HG03039 (cell line): ENCODE data around the gene ZNF236.

Source experiments
- ATAC-seq: cut with Tn5 transposase; IDR thresholded peaks from one replicate; pipeline ENCODE4 v1.9.1; 2021; ENCODE audit warnings: mild to moderate bottlenecking, moderate library complexity; ENCODE audit not compliant: unreplicated experiment

The ZNF236 gene

GRCh38 chr18:76905821-76906220 lies 83.5 kb downstream of the ZNF236 start:
- ATAC-seq = no peak

- ATAC-seq = no peak
These were observed 85.9 kb downstream of the ZNF236 start for GRCh38 chr18:76908277-76908676.

GRCh38 chr18:76909439-76909838 lies 87.1 kb downstream of the ZNF236 start:
- ATAC-seq = no peak

GRCh38 chr18:76911440-76911839 lies 89.1 kb downstream of the ZNF236 start:
- no peak for ATAC-seq

- no peak for ATAC-seq
These were observed 91.2 kb downstream of the ZNF236 start for GRCh38 chr18:76913583-76913982.

- peak; percentile 47 for ATAC-seq
These were observed 92.0 kb downstream of the ZNF236 start for GRCh38 chr18:76914314-76914713.

GRCh38 chr18:76914796-76915195 lies 92.4 kb downstream of the ZNF236 start:
- no peak for ATAC-seq

GRCh38 chr18:76915456-76915855 lies 93.1 kb downstream of the ZNF236 start:
- no peak for ATAC-seq

- ATAC-seq = no peak
These were observed 98.6 kb downstream of the ZNF236 start for GRCh38 chr18:76920974-76921373.

GRCh38 chr18:76922107-76922506 lies 99.8 kb downstream of the ZNF236 start:
- peak; percentile 96 for ATAC-seq

- no peak for ATAC-seq
These were observed 101.2 kb downstream of the ZNF236 start for GRCh38 chr18:76923485-76924085.

- no peak for ATAC-seq
These were observed 103.1 kb downstream of the ZNF236 start for GRCh38 chr18:76925501-76925900.

- no peak for ATAC-seq
These were observed 104.9 kb downstream of the ZNF236 start for GRCh38 chr18:76927223-76927725.

GRCh38 chr18:76928179-76928868 lies 106.0 kb downstream of the ZNF236 start:
- peak; percentile 57 for ATAC-seq

- ATAC-seq = no peak
These were observed 108.8 kb downstream of the ZNF236 start for GRCh38 chr18:76931171-76931570.

- ATAC-seq = no peak
These were observed 109.9 kb downstream of the ZNF236 start for GRCh38 chr18:76932026-76932819.

GRCh38 chr18:76935722-76936337 lies 113.5 kb downstream of the ZNF236 start:
- no peak for ATAC-seq

GRCh38 chr18:76936877-76937276 lies 114.5 kb downstream of the ZNF236 start:
- no peak for ATAC-seq

GRCh38 chr18:76937597-76937996 lies 115.2 kb downstream of the ZNF236 start:
- no peak for ATAC-seq

- ATAC-seq = no peak
These were observed 116.3 kb downstream of the ZNF236 start for GRCh38 chr18:76938619-76939018.

- no peak for ATAC-seq
These were observed 118.9 kb downstream of the ZNF236 start for GRCh38 chr18:76941284-76941683.
